Right renal pelvis (tissue), 4 donors: ENCODE measurements around the gene DBF4B. TPM values are rescaled to one million over a fixed set of nuclear protein-coding genes. Genes with fewer than 3 reads are reported as not detected.
"Not testable (repeated sequence)": the region's sequence is repeated elsewhere in the genome, so short reads cannot be mapped to it uniquely, and the experiment has no call there.

Source experiments
- DNase-seq, 4 donors: peaks; one replicate each; pipeline ENCODE4 v3.0.0-alpha.2; 2013; ENCODE audit warnings: low read depth in 4 of 4, low spot score in 3 of 4, missing footprints in 1 of 4
- polyA plus RNA-seq, 4 donors: library from polyadenylated mRNA; unstranded; fragments of 120-200 nt; gene quantifications; one replicate each; pipeline ENCODE4 v1.2.1, GENCODE V29; 2013; ENCODE audit not compliant: insufficient read length in 4 of 4

Gene DBF4B
- polyA plus RNA-seq, 4 donors: 9.2 to 13.9 (median 11.7) TPM

DNA sequence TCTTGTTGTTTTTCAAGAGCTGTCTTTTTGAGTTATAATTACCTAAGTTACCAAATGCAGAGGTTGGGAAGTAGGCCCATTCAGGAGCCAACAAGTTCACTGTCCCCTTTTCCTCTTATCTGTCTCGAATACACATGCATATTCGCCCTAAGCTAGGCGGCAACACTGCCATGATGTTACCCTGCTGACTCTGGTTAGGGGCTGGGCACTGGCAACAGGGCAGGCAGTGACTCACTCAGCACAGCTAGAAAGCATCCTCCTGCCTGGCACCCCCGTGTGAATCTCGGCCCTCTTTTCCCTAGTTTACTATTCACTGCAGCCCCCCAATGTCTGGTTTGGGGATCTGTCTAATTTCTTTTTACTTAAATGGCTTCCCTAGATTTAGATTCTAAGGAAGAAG lies 13.8 kb downstream of the DBF4B start:
- no peak for DNase-seq

DNA sequence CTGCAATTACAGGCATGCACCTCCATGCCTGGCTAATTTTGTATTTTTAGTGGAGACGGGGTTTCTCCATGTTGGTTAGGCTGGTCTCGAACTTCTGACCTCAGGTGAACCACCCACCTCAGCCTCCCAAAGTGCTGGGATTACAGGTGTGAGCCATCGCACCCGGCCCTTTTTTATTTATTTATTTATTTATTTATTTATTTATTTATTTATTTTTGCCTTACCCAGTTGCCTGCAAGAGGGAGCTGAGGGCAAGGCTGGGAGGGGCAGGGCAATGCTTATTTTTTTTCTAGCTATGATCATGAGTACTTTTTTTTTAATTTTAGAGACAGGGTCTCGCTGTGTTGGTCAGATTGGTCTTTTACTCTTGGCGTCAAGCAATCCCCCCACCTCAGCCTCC lies 17.7 kb downstream of the DBF4B start:
- not testable (repeated sequence) for DNase-seq

DNA sequence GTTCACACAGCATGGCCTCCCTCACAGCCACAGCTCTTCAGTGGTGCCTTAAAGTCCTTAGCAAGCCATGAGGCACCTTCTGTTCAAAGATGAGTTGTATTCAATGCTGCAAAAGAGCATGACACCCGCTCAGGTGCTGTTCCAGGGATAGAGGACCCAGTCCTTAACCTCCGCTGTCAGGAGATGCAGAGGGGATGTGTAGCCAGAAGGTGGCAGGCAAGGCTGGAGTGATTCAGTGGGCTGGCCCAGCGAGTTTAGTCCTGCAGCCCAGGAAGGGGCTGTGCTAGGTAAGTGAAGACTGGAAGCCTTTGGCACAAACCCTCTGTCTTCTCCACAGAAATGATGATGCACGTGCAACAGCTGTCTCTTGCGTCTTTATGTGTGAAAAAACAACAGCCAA lies 25.3 kb downstream of the DBF4B start:
- no peak for DNase-seq

DNA sequence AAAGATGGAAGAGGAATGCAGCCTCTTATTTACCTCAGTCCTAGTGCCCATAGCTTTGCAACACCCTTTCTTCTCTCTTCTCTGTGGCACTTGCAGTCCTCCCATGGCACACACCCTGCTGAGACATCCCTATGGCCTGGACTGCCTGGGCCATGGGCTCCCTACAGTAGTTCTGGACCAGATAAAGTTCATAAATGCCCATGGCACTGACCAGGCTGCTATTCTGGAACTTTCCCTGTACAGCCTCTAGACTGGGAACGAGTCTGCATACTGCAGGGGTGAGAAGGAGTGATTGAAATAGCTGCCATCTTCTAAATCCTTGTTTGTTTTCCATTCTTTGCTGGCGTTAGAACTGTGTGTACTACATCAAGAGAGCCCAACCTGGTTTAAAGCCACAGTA lies 25.8 kb downstream of the DBF4B start:
- no peak for DNase-seq

DNA sequence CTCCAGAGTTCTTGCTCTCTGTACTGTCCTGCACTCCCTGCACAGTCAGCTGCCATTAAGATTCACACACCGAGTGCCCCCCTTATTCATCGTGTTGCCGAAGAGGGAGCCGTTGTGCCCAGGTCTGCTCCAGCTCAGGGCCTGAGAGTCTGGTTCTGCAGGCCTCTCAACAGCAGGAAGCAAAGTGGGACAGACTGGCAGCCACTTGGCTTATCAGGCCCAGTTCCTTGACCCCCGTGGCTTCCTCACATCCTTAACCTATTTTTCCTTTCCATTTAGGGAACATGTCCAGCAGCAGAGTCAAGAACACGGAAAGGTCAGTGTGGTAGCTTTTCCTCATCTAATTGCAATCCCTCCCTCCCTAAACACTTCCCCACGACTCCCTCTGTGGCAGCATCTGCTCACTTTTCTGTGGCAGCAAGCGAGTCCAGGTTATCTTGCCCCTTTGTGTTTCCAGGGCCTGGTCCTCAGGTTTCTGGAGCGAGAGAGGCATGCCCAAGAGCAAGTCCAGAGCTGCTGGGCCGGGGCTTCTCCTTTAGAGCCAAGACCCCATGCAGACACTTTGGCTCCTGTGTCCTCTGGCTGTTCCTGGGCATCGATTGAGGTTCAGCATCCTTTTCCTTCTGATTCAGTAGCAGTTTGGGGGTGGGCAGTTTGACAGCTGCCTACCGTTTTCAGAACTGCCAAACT lies 28.2 kb downstream of the DBF4B start:
- DNase-seq: no peak

DNA sequence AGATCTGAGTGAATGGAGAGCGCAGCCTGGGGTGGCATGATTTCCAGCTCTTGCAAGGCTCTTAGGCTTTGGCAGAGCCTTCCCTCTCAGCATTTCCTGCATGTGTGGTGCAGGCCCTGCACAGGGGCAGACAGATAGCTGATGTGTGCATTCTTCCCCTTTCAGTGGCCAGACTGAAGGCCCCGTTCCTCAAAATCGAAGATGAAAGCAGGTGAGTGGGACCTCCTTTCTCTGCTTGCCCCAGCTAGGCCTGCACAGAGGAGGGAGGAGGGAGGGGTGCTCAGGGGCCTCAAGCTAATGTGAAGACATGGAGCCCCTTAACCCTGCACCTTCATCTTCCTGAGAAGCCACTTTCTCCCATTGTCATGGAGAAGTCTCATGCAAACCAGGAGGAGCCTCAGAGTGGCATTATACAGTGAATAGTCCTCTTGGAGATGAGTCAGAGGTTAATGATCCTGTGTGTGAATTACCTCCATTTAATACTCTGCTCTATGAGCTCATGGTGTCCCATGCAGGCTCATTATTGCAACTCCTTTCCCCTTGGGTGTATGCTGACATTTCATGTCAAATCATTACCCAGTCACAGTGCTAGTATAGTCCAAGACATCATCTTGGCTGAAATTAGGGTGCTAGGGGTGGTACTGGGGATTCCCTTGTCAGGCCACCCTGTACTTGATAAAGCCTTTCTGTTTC lies 29.9 kb downstream of the DBF4B start:
- DNase-seq: no peak

DNA sequence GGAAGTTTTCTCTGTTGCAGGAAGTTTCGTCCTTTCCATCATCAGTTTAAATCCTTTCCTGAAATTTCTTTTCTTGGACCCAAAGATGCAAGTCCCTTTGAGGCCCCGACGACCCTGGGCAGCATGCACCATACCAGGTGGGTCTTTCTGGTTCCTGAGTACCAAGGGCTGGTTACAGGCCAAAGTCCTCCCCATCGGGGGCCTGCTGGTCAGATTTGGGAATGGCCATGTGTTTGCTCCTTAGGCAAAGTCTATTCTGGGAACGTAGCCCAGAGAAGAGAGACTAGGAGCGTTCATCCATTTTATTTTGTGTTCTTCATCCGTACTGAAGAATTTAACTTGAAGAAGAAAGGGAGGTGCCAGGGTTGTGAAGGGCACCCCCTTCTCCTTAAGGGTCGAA lies 32.9 kb downstream of the DBF4B start:
- DNase-seq: no peak

DNA sequence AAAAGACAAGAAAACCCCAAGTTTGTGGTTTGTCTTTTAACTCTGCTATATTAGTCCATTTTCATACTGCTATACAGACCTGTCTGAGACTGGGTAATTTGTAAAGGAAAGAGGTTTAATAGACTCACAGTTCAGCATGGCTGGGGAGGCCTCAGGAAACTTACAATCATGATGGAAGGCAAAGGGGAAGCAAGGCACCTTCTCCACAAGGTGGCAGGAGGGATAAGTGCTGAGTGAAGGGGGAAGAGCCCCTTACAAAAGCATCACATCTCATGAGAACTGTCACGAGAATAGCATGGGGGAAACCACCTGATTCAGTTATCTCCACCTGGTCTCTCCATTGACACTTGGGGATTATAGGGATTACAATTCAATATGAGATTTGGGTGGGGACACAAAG lies 36.8 kb downstream of the DBF4B start:
- no peak for DNase-seq

DNA sequence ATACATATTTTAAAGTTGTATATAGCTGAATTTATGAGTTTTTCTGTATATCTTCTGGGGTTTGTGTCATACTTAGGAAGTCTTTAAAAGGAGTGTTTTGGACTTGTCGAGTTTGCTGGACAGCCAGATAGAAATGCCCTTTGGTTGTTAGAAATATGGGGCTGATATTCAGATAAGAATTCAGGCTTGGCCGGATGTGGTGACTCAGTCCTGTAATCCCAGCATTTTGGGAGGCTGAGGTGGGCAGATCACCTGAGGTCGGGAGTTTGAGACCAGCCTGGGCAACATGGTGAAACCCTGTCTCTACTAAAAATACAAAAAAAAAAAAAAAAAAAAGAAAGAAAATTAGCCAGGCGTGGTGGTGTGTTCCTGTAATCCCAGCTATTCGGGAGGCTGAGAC lies 37.3 kb downstream of the DBF4B start:
- not testable (repeated sequence) for DNase-seq

DNA sequence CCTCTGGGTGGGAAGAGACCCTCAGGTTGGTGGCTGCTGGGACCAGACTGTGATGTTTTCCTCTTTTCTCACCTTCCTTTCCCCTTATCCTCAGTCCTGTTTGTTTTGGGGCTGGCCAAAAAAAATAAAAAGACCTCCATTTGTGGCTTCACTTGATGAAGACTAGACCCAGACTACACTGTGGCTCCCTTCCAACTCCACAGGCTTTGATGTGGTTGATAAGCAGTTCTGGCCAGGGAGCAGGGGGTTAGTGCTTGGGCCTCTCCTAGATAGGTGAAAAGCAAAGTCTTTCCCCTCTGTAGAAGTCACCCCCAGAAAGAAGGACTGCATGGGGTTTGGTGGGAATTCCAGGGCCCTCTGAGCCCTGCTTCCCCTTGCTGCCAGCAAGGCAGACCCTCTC lies 39.1 kb downstream of the DBF4B start:
- no peak for DNase-seq

DNA sequence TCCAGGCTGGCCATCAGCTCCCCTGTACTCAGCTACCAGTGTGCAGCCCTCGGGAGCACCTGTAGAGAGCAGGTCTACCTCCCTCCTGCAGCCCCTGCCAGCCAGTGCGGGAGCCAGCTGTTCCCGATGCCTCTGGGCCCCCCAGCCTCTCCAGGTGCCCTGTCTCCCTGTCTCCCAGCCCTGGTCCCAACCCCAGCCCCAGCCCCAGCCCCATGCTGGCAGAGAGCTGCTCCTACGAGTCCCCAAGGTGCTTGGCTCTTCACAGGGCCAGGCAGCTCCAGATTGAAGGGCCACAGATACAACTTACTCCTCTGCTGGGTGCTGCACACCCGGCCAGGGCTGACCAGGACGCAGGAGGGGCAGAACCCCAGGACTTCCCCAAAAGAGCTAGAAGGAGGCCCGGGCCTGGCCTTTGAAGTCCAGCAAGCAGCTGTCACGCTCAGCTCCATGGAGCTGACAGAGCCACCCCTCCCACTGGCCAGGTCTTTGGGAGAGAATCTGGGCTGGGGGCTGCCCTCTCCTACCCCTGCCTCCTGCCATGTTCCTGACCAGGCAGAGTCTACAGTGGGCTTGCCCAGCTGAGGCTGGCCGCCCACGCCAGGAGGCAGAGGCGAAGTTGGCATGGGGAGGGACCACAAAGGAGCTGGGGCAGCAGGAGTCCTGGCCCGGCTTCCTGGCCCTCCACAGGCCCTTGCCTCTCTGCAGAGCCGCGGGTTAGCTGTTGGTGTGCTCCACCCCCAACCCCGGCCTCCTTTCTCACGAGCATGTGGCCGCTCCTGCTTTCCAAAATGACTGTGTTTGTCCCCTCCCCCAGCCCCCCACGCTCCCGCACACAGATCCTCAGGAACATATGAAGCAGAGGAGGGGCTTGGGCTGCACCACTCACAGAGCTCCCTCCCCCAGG lies 40.9 kb downstream of the DBF4B start:
- no peak for DNase-seq

DNA sequence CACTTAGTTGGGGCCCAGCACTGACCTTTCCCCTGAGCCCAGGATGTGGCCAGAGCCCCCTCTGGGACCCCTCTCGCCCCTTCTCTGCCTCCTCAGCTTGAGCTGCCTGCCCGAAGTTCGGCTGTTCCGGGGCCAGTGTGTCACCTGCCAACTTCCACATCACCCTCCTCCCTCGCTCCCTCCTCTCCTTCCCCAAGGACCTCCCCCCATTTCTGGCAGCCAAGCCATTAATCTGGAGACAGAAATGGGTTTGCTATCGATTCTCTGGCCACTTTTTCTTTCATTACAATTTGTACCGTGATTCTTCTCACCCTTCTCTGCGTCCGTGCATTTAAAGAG lies 41.5 kb downstream of the DBF4B start:
- no peak for DNase-seq

DNA sequence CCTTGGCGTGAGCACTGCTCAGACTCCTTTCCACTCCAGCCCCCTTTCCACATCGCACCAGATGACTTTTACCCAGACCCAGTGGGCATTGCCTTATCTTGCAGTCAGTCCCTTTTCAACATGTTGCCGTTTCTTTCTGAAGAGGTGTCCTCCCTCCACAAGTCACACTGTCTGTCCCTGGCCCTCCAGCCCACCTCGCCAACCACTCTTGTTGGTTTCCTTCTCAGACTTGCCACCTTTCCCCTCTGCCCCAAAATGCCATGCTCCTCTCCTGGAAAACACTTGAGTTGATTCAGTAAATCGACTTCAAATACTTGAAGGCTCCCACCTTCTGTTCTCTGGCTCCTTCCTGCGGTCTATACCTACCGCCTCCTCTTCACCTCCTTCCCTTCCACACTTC lies 42.9 kb downstream of the DBF4B start:
- no peak for DNase-seq

DNA sequence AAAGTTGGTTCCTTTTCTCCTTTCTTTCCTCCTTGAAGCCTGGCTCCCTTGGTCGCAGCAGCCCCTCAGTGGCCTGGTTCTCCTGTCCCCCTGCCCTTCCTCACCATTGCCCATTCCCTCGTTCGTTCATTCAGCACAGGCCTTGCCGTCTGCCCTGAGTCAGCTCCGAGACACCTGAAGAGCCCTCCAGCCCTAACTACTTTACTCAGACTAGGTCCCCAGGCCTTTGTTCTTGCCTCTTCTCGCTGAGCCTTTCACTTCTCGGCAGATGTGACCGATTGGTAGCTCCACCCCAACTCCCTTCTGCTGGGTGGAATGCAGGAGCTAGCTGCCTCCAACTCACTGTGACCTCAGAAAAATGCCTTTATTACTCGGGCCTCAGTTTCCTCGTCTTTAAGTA lies 43.3 kb downstream of the DBF4B start:
- no peak for DNase-seq

DNA sequence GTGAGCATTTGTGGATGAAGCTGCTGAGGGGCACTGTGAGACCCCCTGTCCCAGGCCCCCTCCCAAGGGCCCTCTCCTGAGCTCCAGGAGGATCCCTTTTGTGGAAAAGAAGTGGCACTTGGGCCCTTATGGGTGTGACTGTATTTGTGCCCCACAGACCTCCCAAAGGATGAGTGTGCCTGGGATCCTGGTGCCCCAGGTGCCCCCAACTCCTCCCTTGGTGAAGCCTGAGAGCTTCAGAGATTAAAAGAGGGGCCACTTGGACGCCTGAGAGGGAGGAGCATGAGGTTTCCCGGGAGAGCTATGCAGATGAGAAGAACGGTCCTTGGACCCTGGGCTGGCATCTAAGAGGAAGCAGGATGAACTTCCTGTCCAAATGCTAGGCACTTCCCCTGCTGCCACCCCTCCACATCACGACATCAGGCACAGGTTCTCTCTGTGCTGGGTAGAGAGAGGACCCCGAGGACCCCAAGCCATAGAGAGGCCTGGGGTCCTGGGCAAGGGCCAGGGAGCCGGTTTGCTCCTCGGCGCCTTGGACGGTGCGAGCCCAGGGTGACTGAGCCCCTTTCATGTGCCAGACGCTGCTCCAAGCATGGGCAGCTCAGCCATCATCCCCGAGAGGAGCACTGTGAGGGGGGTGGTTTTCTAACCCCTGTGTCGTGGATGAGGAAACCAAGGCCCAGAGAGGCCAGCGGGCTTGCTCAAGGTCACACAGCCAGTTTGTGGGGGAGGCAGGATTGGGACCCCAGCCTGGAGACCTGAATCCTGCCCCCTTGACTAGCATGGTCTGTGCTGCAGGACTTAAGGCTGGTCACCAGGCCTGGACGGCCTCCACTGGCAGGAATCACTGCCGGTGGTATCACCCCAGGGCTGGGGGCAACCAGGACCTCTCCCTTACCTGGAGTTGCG lies 44.7 kb downstream of the DBF4B start:
- no peak for DNase-seq

DNA sequence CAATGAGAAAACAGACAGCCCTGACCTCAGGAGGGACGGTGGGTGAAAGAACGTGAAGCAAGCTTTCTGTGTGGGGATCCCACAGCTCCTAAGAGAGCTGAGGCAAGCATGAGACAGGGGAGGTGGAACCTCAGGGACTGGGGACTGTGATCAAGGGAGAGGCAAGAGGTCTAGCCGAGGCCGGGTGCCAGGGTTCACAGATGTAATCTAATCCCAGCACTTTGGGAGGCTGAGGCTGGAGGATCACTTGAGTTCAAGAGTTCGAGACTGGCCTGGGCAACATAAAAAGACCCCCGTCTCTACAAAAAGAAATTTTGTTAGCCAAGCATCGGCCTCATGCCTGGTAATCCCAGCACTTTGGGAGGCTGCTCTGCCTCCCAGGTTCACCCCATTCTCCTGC lies 45.8 kb downstream of the DBF4B start:
- no peak for DNase-seq

DNA sequence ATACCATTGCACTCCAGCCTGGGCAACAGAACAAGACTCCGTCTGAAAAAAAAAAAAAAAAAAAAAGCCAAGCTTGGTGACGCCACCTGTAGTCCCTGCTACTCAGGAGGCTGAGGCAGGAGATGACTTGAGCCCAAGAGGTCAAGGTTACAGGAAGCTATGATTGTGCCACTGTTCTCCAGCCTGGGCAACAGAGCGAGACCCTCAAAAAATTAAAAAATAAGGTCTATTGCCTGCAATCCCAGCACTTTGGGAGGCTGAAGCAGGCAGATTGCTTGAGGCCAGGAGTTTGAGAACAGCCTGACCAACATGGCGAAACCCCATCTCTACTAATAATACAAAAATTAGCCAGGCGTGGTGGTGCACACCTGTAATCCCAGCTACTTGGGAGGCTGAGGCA lies 46.7 kb downstream of the DBF4B start:
- not testable (repeated sequence) for DNase-seq

DNA sequence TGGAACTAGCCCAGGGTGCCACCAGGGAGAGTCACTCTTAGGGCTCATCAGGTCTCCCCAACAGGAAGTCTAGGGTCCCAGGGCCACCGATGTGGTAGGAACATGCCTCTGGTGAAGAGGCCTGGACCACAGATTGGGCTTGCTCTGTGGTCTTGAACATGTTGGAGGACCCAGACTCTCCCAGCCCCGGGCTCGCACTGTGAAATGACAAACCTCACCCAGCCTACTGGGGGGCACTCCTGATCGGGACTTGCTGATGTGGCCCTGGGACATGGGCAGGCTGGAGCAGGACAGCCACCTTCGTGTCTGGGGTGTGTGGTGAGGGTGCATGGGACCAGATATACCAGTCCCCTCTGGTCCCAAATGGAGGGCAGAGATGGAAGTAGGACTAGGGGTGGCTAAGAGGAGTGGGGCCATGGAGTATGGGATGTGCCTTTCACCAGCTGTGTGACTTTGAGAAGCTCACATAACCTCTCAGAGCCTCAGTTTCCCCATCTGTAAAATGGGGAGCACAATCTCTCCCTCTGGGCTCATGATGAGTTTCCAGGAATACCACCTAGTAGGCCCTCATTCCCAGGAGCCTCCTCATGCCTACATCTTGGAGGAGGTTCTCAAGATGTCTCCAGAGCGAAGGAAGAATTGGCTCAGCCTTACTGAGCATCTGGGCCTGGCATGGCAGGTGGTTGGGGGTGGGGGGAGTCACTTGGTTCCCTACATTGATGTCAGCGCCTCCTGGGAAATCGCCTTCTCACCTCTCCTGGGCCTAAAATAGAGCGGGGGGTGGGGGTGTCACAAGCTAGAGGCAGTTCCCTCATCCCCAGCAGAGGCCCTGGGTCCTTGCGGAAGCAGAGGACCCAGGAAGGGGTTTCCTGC lies 48.8 kb downstream of the DBF4B start:
- DNase-seq: no peak

DNA sequence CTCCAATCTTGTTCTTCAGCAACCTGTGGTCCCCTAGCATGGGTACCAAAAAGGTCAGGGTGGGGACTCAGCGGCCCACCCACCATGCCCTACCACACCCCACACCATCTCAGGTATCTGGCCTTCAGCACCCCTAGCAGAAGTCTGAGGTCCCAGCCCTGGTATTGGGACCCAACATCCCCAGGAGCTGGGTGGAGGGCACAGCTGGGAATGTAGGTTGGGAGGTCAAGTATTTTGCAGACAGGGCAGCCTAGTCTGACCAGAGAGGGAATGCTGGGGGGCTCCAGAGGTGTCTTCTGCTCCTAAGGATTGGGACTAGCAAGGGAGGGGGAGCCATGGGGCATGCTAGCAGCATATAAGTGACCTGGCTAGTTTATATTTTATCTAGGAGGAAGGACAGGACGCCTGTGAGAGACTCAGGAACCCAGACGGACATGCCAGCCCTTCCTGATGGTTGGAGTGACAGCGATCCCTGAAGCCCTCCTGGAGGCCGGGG lies 49.5 kb downstream of the DBF4B start:
- no peak for DNase-seq
